Loucy (cell line): Measurements from ENCODE around the gene SZT2.

Source experiments
- CTCF ChIP-seq: fragments of 200-600 bp; sonication (generic); conservative IDR thresholded peaks from 2 replicates; pipeline ENCODE4 v1.5.1; 2014; ENCODE audit warnings: mild to moderate bottlenecking, antibody characterized with exemption, low read length
- EZH2phosphoT487 ChIP-seq: fragments of 200-600 bp; IDR thresholded peaks from 2 replicates; pipeline ENCODE4 v1.6.1; 2018; ENCODE audit warnings: antibody characterized with exemption, mild to moderate bottlenecking, moderate library complexity, borderline replicate concordance

- no peak for TF ChIP-seq CTCF
- no peak for TF ChIP-seq EZH2phosphoT487
These were observed 92.5 kb downstream of the SZT2 start for GRCh38 chr1:43482215-43482614.
